OCI-LY1 (cell line): ENCODE results near the gene LRRC4B.

ENCODE experiments used
- H2AFZ ChIP-seq: fragments of 200-600 bp; sonication (generic), shearing (Covaris generic); 2 replicates; pipeline ENCODE4 v1.6.0; 2014; ENCODE audit warnings: antibody characterized with exemption, mild to moderate bottlenecking, low read length
- H3F3A ChIP-seq: fragments of 200-600 bp; sonication (generic), shearing (Covaris generic); 2 replicates; pipeline ENCODE4 v1.6.0; 2014; ENCODE audit warnings: mild to moderate bottlenecking, antibody characterized with exemption, low read length, moderate library complexity; ENCODE audit not compliant: insufficient read depth
- H3K27ac ChIP-seq: fragments of 200-600 bp; sonication (generic); 2 replicates; pipeline ENCODE4 v1.5.1; 2014; ENCODE audit warnings: low read length, mixed run types, mild to moderate bottlenecking, low read depth; ENCODE audit not compliant: poor library complexity, severe bottlenecking
- H3K27me3 ChIP-seq: fragments of 200-600 bp; sonication (generic); 2 replicates; pipeline ENCODE4 v1.6.0; 2014; ENCODE audit warnings: antibody characterized with exemption, mild to moderate bottlenecking, low read length, moderate library complexity; ENCODE audit not compliant: insufficient read depth
- H3K36me3 ChIP-seq: fragments of 200-600 bp; sonication (generic); 2 replicates; pipeline ENCODE4 v1.6.1; 2014; ENCODE audit warnings: mild to moderate bottlenecking, antibody characterized with exemption, low read length, moderate library complexity, mixed read lengths; ENCODE audit not compliant: insufficient read depth
- H3K4me1 ChIP-seq: fragments of 200-600 bp; sonication (generic); 2 replicates; pipeline ENCODE4 v1.5.1; 2014; ENCODE audit warnings: mild to moderate bottlenecking, low read length, moderate library complexity; ENCODE audit not compliant: insufficient read depth, severe bottlenecking
- H3K4me2 ChIP-seq: fragments of 200-600 bp; sonication (generic), shearing (Covaris generic); 2 replicates; pipeline ENCODE4 v1.6.1; 2014; ENCODE audit warnings: low read length
- H3K4me3 ChIP-seq: fragments of 200-600 bp; sonication (generic); 2 replicates; pipeline ENCODE4 v1.5.1; 2014; ENCODE audit warnings: low read length, low read depth, mild to moderate bottlenecking, mixed read lengths; ENCODE audit not compliant: poor library complexity, severe bottlenecking
- H3K79me2 ChIP-seq: fragments of 200-600 bp; shearing (Covaris generic); 2 replicates; pipeline ENCODE4 v1.6.1; 2016; ENCODE audit warnings: mixed run types, low read length, mixed read lengths; ENCODE audit not compliant: insufficient read depth
- H3K9ac ChIP-seq: fragments of 200-600 bp; sonication (generic), shearing (Covaris generic); 2 replicates; pipeline ENCODE4 v1.6.1; 2014; ENCODE audit warnings: mild to moderate bottlenecking, low read length, mixed read lengths
- H3K9me2 ChIP-seq: fragments of 200-600 bp; sonication (generic), shearing (Covaris generic); 2 replicates; pipeline ENCODE4 v1.6.1; 2014; ENCODE audit warnings: low read depth, mild to moderate bottlenecking, low read length, mixed read lengths
- H3K9me3 ChIP-seq: fragments of 200-600 bp; shearing (Covaris generic); 2 replicates; pipeline ENCODE4 v1.6.1; 2014; ENCODE audit warnings: low read length, mixed read lengths
- H4K20me1 ChIP-seq: fragments of 200-600 bp; sonication (generic), shearing (Covaris generic); 2 replicates; pipeline ENCODE4 v1.6.0; 2016; ENCODE audit warnings: mild to moderate bottlenecking, low read length; ENCODE audit not compliant: insufficient read depth
- CTCF ChIP-seq: fragments of 200-600 bp; sonication (generic), shearing (Covaris generic); IDR thresholded peaks from 2 replicates; pipeline ENCODE4 v1.5.1; 2017; ENCODE audit warnings: mild to moderate bottlenecking, antibody characterized with exemption, low read length, moderate library complexity, mixed read lengths
- EZH2 ChIP-seq: fragments of 200-600 bp; sonication (generic), shearing (Covaris generic); IDR thresholded peaks from 2 replicates; pipeline ENCODE4 v1.8.0; 2017; ENCODE audit warnings: borderline replicate concordance, mixed run types, mild to moderate bottlenecking, antibody characterized with exemption, low read length, moderate library complexity, mixed read lengths

LRRC4B gene

GRCh38 chr19:50485284-50485955 lies 82.8 kb downstream of the LRRC4B start:
- Histone ChIP-seq H3K4me1 (no peaks in the 10 kb centered on the region), H3K79me2 (no peaks in the 10 kb centered on the region)
- no peak for TF ChIP-seq EZH2
- no peak for TF ChIP-seq CTCF

GRCh38 chr19:50482916-50483315 lies 85.3 kb downstream of the LRRC4B start:
- no peak for TF ChIP-seq EZH2
- TF ChIP-seq CTCF = no peak
- Histone ChIP-seq H3K27ac (no peak overlapping the region), H3K4me2 (no peak overlapping the region), H3K9ac (no peak overlapping the region), H2AFZ (no peak overlapping the region), H3K36me3 (peaks cover 85% of the 10 kb centered on the region), H3K27me3 (peaks cover 6% of the 10 kb centered on the region; the same call in 1 of the 2 replicates), H3K9me2 (no peaks in the 10 kb centered on the region), H3K9me3 (peaks cover 14% of the 10 kb centered on the region), H4K20me1 (no peaks in the 10 kb centered on the region), H3K79me2 (no peaks in the 10 kb centered on the region), H3K4me3 (no peak overlapping the region), H3K4me1 (no peaks in the 10 kb centered on the region), H3F3A (no peaks in the 10 kb centered on the region)

More at GRCh38 chr19:50485284-50485955, 82.8 kb downstream of the LRRC4B start:
- H3K9ac ChIP-seq = no peak overlapping the region
- H3K4me2 ChIP-seq = no peak overlapping the region
- H2AFZ ChIP-seq = no peak overlapping the region
- no peak overlapping the region for H3K27ac ChIP-seq
- H4K20me1 ChIP-seq = no peaks in the 10 kb centered on the region
- H3K4me3 ChIP-seq = no peak overlapping the region
- no peaks in the 10 kb centered on the region for H3K9me2 ChIP-seq
- H3K27me3 ChIP-seq = peaks cover 6% of the 10 kb centered on the region; the same call in 1 of the 2 replicates
- H3K36me3 ChIP-seq = peaks cover 60% of the 10 kb centered on the region
- peaks cover 9% of the 10 kb centered on the region for H3K9me3 ChIP-seq
- no peaks in the 10 kb centered on the region for H3F3A ChIP-seq

- H3K4me2 ChIP-seq = no peak overlapping the region
- H3K27me3 ChIP-seq = peaks cover 2% of the 10 kb centered on the region; the same call in 1 of the 2 replicates
- no peak overlapping the region for H2AFZ ChIP-seq
- H3F3A ChIP-seq = no peaks in the 10 kb centered on the region
- H3K36me3 ChIP-seq = peaks cover 89% of the 10 kb centered on the region
- H3K9me2 ChIP-seq = no peaks in the 10 kb centered on the region
- no peak for TF ChIP-seq CTCF
- TF ChIP-seq EZH2 = no peak
- no peak overlapping the region for H3K27ac ChIP-seq
- no peaks in the 10 kb centered on the region for H3K79me2 ChIP-seq
- no peak overlapping the region for H3K4me3 ChIP-seq
- H4K20me1 ChIP-seq = no peaks in the 10 kb centered on the region
- no peak overlapping the region for H3K9ac ChIP-seq
- H3K9me3 ChIP-seq = peaks cover 14% of the 10 kb centered on the region
- H3K4me1 ChIP-seq = peaks cover 5% of the 10 kb centered on the region
These were observed 85.9 kb downstream of the LRRC4B start for GRCh38 chr19:50482271-50482855.
